D721Med (cell line): ENCODE results near the gene LAYN.

ENCODE experiments used
- DNase-seq: peaks from one replicate; pipeline ENCODE4 v3.0.0; 2011; ENCODE audit warnings: low spot score; ENCODE audit not compliant: insufficient read length
- FAIRE-seq: peaks from 2 replicates; lab custom pipeline; 2011; peaks lifted over from hg19 to GRCh38; lab: Jason Lieb, UNC
- CTCF ChIP-seq: IDR thresholded peaks from 2 replicates; pipeline ENCODE4 v1.5.1; 2012; ENCODE audit warnings: mild to moderate bottlenecking, control low read depth; ENCODE audit not compliant: insufficient read depth; ENCODE audit errors: missing control alignments

LAYN gene

DNA sequence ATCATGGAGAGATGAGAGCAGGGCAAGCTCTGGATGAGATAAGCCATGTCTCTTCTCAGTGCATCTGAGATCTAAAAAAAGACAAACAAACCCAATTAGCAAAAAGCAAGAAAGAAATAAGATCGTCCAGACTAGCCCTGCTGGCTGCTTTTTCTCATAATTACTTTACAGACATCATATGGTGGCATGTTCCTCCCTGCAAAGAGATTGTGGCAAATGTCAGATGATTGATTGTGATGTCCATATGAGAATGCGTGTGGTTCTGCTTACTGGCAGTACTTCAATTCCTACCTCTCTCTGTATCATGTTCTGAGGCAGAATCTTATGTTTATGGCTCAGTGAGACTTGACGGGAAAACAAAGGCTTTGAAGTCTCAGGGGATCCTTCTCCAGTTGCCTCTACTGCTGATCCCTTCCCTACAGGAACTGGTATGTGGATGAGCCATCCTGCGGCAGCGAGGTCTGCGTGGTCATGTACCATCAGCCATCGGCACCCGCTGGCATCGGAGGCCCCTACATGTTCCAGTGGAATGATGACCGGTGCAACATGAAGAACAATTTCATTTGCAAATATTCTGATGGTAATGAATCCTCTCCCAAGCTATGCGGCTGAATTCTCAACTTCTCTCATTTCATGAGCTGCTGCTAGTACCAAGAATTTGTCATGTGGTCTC lies 8.8 kb downstream of the LAYN start:
- FAIRE-seq (no peak), DNase-seq (no peak)
- no peak for TF ChIP-seq CTCF

- DNase-seq (no peak), FAIRE-seq (no peak)
- TF ChIP-seq CTCF = no peak
Measured at GRCh38 chr11:111549869-111550203, 9.3 kb downstream of the LAYN start.

GRCh38 chr11:111550258-111550657 lies 9.7 kb downstream of the LAYN start:
- DNase-seq (no peak), FAIRE-seq (no peak)
- no peak for TF ChIP-seq CTCF

GRCh38 chr11:111554532-111554931 lies 14.0 kb downstream of the LAYN start:
- DNase-seq (no peak), FAIRE-seq (no peak)
- no peak for TF ChIP-seq CTCF

- no peak for TF ChIP-seq CTCF
- DNase-seq = no peak
- FAIRE-seq = no peak
Measured at GRCh38 chr11:111555255-111555654, 14.7 kb downstream of the LAYN start.

- DNase-seq (no peak), FAIRE-seq (no peak)
- TF ChIP-seq CTCF = no peak
Measured at GRCh38 chr11:111557425-111558111, 17.0 kb downstream of the LAYN start.
